ENCODE measurements around the gene RAPGEF1. TPM values are rescaled to one million over a fixed set of nuclear protein-coding genes. Genes with fewer than 3 reads are reported as not detected.

Gene RAPGEF1
- total RNA-seq, 1 donor from 2014 or later: 76.8 TPM

- H3K9ac ChIP-seq (ENCODE audit: low read length): no peak overlapping the region
- TF ChIP-seq EZH2 (IDR thresholded peaks at IDR 0.05; ENCODE audit: insufficient read depth, low read length) (no peak), CTCF (IDR thresholded peaks at IDR 0.05; ENCODE audit: insufficient read depth, low read depth, low read length) (no peak)
- peaks cover 4% of the 10 kb centered on the region for H4K20me1 ChIP-seq (ENCODE audit: insufficient read depth, low read length)
- Mint-ChIP-seq H3K36me3 (ENCODE audit: low read depth, unreplicated experiment) (peaks cover 25% of the 10 kb centered on the region), H3K9me3 (ENCODE audit: unreplicated experiment) (no peaks in the 10 kb centered on the region), H3K27me3 (ENCODE audit: low read depth, unreplicated experiment) (no peaks in the 10 kb centered on the region), H3K4me1 (ENCODE audit: low read depth, unreplicated experiment) (peaks cover 15% of the 10 kb centered on the region), H3K27ac (ENCODE audit: unreplicated experiment) (no peak overlapping the region), H3K4me3 (ENCODE audit: unreplicated experiment) (no peak overlapping the region)
- H3K9me3 ChIP-seq (ENCODE audit: insufficient read depth, low read depth, low read length): no peaks in the 10 kb centered on the region
- no peak overlapping the region for H3K4me3 ChIP-seq (ENCODE audit: insufficient read depth, low read depth, low read length)
- H3K27ac ChIP-seq (ENCODE audit: low read depth, low read length): no peak overlapping the region
- no peak overlapping the region for H3K4me2 ChIP-seq (ENCODE audit: low read length)
- FAIRE-seq: no peak
- DNase-seq (ENCODE audit: low read depth): no peak
- H2AFZ ChIP-seq (ENCODE audit: low read depth, low read length): no peak overlapping the region
- H3K36me3 ChIP-seq (ENCODE audit: insufficient read depth, low read length): no peaks in the 10 kb centered on the region
- H3K4me1 ChIP-seq (ENCODE audit: insufficient read depth, low read length): peaks cover 24% of the 10 kb centered on the region
- H3K27me3 ChIP-seq (ENCODE audit: insufficient read depth, low read length): no peaks in the 10 kb centered on the region
- no peaks in the 10 kb centered on the region for H3K79me2 ChIP-seq (ENCODE audit: insufficient read depth, low read length)
Measured at GRCh38 chr9:131603711-131604439, 136.0 kb downstream of the RAPGEF1 start.

- peaks cover 8% of the 10 kb centered on the region for H3K4me1 Mint-ChIP-seq (ENCODE audit: low read depth, unreplicated experiment)
- H3K9me3 ChIP-seq (ENCODE audit: insufficient read depth, low read depth, low read length): no peaks in the 10 kb centered on the region
- H3K4me2 ChIP-seq (ENCODE audit: low read length): no peak overlapping the region
- no peak overlapping the region for H2AFZ ChIP-seq (ENCODE audit: low read depth, low read length)
- TF ChIP-seq CTCF (IDR thresholded peaks at IDR 0.05; ENCODE audit: insufficient read depth, low read depth, low read length) (no peak), EZH2 (IDR thresholded peaks at IDR 0.05; ENCODE audit: insufficient read depth, low read length) (no peak)
- no peaks in the 10 kb centered on the region for H3K27me3 Mint-ChIP-seq (ENCODE audit: low read depth, unreplicated experiment)
- no peaks in the 10 kb centered on the region for H4K20me1 ChIP-seq (ENCODE audit: insufficient read depth, low read length)
- FAIRE-seq (no peak), DNase-seq (ENCODE audit: low read depth) (no peak)
- H3K4me1 ChIP-seq (ENCODE audit: insufficient read depth, low read length): peaks cover 17% of the 10 kb centered on the region
- no peaks in the 10 kb centered on the region for H3K27me3 ChIP-seq (ENCODE audit: insufficient read depth, low read length)
- H3K27ac ChIP-seq (ENCODE audit: low read depth, low read length): no peak overlapping the region
- no peaks in the 10 kb centered on the region for H3K9me3 Mint-ChIP-seq (ENCODE audit: unreplicated experiment)
- H3K4me3 Mint-ChIP-seq (ENCODE audit: unreplicated experiment): no peak overlapping the region
- no peak overlapping the region for H3K27ac Mint-ChIP-seq (ENCODE audit: unreplicated experiment)
- no peaks in the 10 kb centered on the region for H3K79me2 ChIP-seq (ENCODE audit: insufficient read depth, low read length)
- no peaks in the 10 kb centered on the region for H3K36me3 ChIP-seq (ENCODE audit: insufficient read depth, low read length)
- no peak overlapping the region for H3K9ac ChIP-seq (ENCODE audit: low read length)
- no peak overlapping the region for H3K4me3 ChIP-seq (ENCODE audit: insufficient read depth, low read depth, low read length)
- H3K36me3 Mint-ChIP-seq (ENCODE audit: low read depth, unreplicated experiment): peaks cover 25% of the 10 kb centered on the region
Measured at GRCh38 chr9:131603199-131603598, 136.7 kb downstream of the RAPGEF1 start.

- no peak overlapping the region for H3K4me3 ChIP-seq (ENCODE audit: insufficient read depth, low read depth, low read length)
- H3K4me1 Mint-ChIP-seq (ENCODE audit: low read depth, unreplicated experiment): no peaks in the 10 kb centered on the region
- H3K27ac ChIP-seq (ENCODE audit: low read depth, low read length): no peak overlapping the region
- no peak overlapping the region for H2AFZ ChIP-seq (ENCODE audit: low read depth, low read length)
- H3K4me3 Mint-ChIP-seq (ENCODE audit: unreplicated experiment): no peak overlapping the region
- FAIRE-seq (no peak), DNase-seq (ENCODE audit: low read depth) (no peak)
- peaks cover 3% of the 10 kb centered on the region for H3K36me3 ChIP-seq (ENCODE audit: insufficient read depth, low read length)
- peaks cover 30% of the 10 kb centered on the region for H3K36me3 Mint-ChIP-seq (ENCODE audit: low read depth, unreplicated experiment)
- no peaks in the 10 kb centered on the region for H3K79me2 ChIP-seq (ENCODE audit: insufficient read depth, low read length)
- H3K9ac ChIP-seq (ENCODE audit: low read length): no peak overlapping the region
- no peaks in the 10 kb centered on the region for H3K9me3 ChIP-seq (ENCODE audit: insufficient read depth, low read depth, low read length)
- no peaks in the 10 kb centered on the region for H4K20me1 ChIP-seq (ENCODE audit: insufficient read depth, low read length)
- H3K27me3 Mint-ChIP-seq (ENCODE audit: low read depth, unreplicated experiment): no peaks in the 10 kb centered on the region
- H3K27ac Mint-ChIP-seq (ENCODE audit: unreplicated experiment): no peak overlapping the region
- no peaks in the 10 kb centered on the region for H3K27me3 ChIP-seq (ENCODE audit: insufficient read depth, low read length)
- peaks cover 9% of the 10 kb centered on the region for H3K4me1 ChIP-seq (ENCODE audit: insufficient read depth, low read length)
- no peak for TF ChIP-seq EZH2 (IDR thresholded peaks at IDR 0.05; ENCODE audit: insufficient read depth, low read length)
- no peak for TF ChIP-seq CTCF (IDR thresholded peaks at IDR 0.05; ENCODE audit: insufficient read depth, low read depth, low read length)
- H3K4me2 ChIP-seq (ENCODE audit: low read length): no peak overlapping the region
- no peaks in the 10 kb centered on the region for H3K9me3 Mint-ChIP-seq (ENCODE audit: unreplicated experiment)
Measured at GRCh38 chr9:131601683-131602181, 138.1 kb downstream of the RAPGEF1 start.

Measured in astrocyte (in vitro differentiated cells and primary cell).